Activated CD4-positive, alpha-beta memory T cell treated with anti-CD3 and anti-CD28 coated beads, Interleukin-2, amount 10 ng/mL, durations not matched to agents 7 days and 5 days (primary cell): ENCODE data around the gene ZPBP2. TPM values are rescaled to one million over a fixed set of nuclear protein-coding genes. Genes with fewer than 3 reads are reported as not detected.
"Not testable (repeated sequence)": the region's sequence is repeated elsewhere in the genome, so short reads cannot be mapped to it uniquely, and the experiment has no call there.

Experiments
- CTCF ChIA-PET: fragments of 350-600 bp; sonication (Branson Sonifier 250); formaldehyde crosslinking; loops from one replicate; lab custom pipeline; 2021; ENCODE audit warnings: antibody characterized with exemption, inconsistent platforms; lab: Charles Lee
- POLR2A ChIA-PET: fragments of 350-600 bp; sonication (Branson Sonifier 250); formaldehyde crosslinking; loops from one replicate; lab custom pipeline; 2021; ENCODE audit warnings: antibody characterized with exemption; lab: Charles Lee
- DNase-seq: peaks from one replicate; pipeline ENCODE4 v3.0.0-alpha.2; 2020
- H3K27ac Mint-ChIP-seq: one replicate; pipeline ENCODE4 v1.8.0; 2021; ENCODE audit warnings: mild to moderate bottlenecking, mixed read lengths
- H3K27me3 Mint-ChIP-seq: one replicate; pipeline ENCODE4 v1.8.0; 2021; ENCODE audit warnings: mixed read lengths
- H3K36me3 Mint-ChIP-seq: one replicate; pipeline ENCODE4 v1.8.0; 2021; ENCODE audit warnings: low read depth, mixed read lengths
- H3K4me1 Mint-ChIP-seq: one replicate; pipeline ENCODE4 v1.8.0; 2021; ENCODE audit warnings: mixed read lengths
- H3K4me3 Mint-ChIP-seq: one replicate; pipeline ENCODE4 v1.8.0; 2021; ENCODE audit warnings: mild to moderate bottlenecking, mixed read lengths
- H3K9me3 Mint-ChIP-seq: one replicate; pipeline ENCODE4 v1.8.0; 2021; ENCODE audit warnings: mixed read lengths
- total RNA-seq, 2 experiments: library from RNA; stranded (reverse); gene quantifications; one replicate each; pipeline ENCODE4 v1.2.3, GENCODE V29; 2021

The ZPBP2 gene
- total RNA-seq, 2 experiments from 2014 or later: not detected

DNA sequence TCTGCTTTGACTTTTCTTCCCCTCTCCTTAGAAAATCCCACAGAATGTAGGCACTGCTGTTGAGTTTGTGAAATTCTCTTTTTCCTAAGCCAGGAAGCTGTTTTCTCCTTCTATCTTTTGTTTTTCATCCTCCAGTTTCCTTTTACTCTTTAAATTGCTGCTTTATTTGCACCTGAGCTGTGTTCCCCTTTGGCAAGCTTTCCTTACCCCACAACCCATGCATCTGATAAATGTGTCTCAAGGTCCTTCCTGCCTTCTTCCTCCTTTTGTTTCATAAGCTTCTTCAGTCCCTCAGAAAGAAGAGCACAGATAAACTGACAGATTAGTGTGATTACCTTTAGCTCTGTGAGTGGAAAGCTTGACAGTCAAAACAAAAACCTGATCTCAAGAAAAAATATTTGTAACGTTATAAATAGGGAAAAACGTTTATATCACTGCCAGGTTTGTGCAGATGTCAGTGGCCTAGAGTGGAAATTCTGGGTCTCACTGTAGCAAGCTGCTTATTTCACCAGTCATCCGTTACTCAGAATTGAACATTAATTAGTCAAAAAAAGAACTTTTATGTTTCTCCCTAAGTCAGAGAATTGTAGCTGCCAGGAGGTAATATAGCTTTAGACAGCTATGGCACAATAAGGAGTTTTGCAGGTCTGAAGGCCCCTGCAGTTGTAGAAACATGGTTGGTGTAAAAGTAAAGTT, 26.8 kb downstream of the ZPBP2 start:
- H3K27ac Mint-ChIP-seq: peak overlapping the region; percentile 23
- no peak for DNase-seq
- peaks cover 8% of the 10 kb centered on the region for H3K27me3 Mint-ChIP-seq
- POLR2A ChIA-PET: interaction anchor here (1.3 to 1.7 kb wide), 4 partner anchors 8 to 31 kb away, joined by 3 to 7 read pairs (median 4); no protein-coding TSS in a partner anchor
- no peaks in the 10 kb centered on the region for H3K9me3 Mint-ChIP-seq
- H3K36me3 Mint-ChIP-seq: no peaks in the 10 kb centered on the region
- H3K4me3 Mint-ChIP-seq: no peak overlapping the region
- CTCF ChIA-PET: interaction anchor here (0.8 to 2.0 kb wide), 4 partner anchors 8 to 181 kb away, joined by 3 to 9 read pairs (median 4); partner anchors contain the start of genes MIEN1 and PSMD3
- H3K4me1 Mint-ChIP-seq: peaks cover 10% of the 10 kb centered on the region

DNA sequence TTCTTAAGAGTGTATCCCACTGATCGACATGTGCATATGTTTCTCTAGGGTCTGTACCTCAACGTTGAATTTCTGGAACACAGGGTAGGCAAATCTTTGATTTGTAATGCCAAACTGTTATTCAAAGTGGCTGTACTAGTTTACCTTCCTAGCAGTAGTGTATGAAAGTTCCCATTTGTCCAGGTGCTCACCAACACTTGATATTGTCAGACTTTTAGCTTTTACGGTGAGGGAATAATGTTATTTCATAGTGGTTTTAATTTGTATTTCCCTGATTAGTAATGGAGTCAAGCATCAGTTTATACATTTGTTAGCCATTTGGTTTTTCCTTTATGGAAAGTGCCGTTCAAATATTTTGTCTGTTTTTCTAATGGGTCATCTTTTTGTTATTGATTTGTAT, 30.1 kb downstream of the ZPBP2 start:
- H3K4me3 Mint-ChIP-seq: no peak overlapping the region
- peaks cover 10% of the 10 kb centered on the region for H3K36me3 Mint-ChIP-seq
- H3K4me1 Mint-ChIP-seq: peaks cover 13% of the 10 kb centered on the region
- no peak overlapping the region for H3K27ac Mint-ChIP-seq
- DNase-seq: no peak
- ChIA-PET POLR2A (no interaction called here), CTCF (no interaction called here)
- H3K27me3 Mint-ChIP-seq: no peaks in the 10 kb centered on the region
- no peaks in the 10 kb centered on the region for H3K9me3 Mint-ChIP-seq

DNA sequence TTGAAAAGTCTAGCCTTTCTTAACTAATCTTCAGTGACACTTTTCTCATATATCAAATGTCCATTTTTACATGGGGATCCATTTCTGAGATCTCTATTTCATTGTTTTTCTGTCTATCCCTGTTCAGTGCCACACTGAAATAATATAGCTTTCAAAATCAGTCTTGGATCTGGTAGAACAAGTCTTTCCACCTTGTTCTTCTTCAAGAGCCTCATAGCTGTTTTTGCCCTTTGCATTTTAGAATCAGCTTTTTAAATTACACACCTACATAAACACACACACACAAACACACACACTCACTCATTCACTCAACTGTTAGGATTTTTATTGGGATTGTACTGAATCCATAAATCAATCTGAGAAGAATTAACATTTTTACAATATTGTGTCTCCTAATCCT, 31.2 kb downstream of the ZPBP2 start:
- POLR2A ChIA-PET: interaction anchor here (0.9 kb wide), 1 partner anchor 80 kb away, joined by 3 read pairs; no protein-coding TSS in a partner anchor
- no peak for DNase-seq
- no peak overlapping the region for H3K4me3 Mint-ChIP-seq
- H3K27ac Mint-ChIP-seq: no peak overlapping the region
- H3K9me3 Mint-ChIP-seq: no peaks in the 10 kb centered on the region
- peaks cover 14% of the 10 kb centered on the region for H3K36me3 Mint-ChIP-seq
- H3K4me1 Mint-ChIP-seq: peaks cover 23% of the 10 kb centered on the region
- H3K27me3 Mint-ChIP-seq: no peaks in the 10 kb centered on the region
- CTCF ChIA-PET: interaction anchor here (0.9 to 1.0 kb wide), 2 partner anchors 16 to 81 kb away, joined by 3 to 4 read pairs; partner anchors contain the start of gene PSMD3

DNA sequence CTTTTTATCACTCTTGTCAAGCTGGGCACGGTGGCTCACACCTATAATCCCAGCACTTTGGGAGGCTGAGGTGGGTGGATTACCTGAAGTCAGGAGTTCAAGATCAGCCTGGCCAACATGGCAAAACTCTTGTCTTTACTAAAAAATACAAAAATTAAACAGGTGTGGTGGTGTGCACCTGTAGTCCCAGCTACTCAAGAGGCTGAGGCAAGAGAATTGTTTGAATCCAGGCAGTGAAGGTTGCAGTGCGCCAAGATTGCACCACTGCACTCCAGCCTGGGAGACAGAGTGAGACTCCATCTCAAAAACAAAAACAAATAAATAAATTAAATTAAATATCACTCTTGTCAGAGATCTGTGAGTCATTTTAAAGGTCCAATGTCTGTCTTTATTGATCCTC, 34.0 kb downstream of the ZPBP2 start:
- POLR2A ChIA-PET, H3K27me3 Mint-ChIP-seq, H3K27ac Mint-ChIP-seq, DNase-seq, H3K9me3 Mint-ChIP-seq, H3K4me3 Mint-ChIP-seq: not testable (repeated sequence)
- Mint-ChIP-seq H3K36me3 (peaks cover 40% of the 10 kb centered on the region), H3K4me1 (peaks cover 34% of the 10 kb centered on the region)
- CTCF ChIA-PET: interaction anchor here (1.2 to 1.5 kb wide), 2 partner anchors 7 to 83 kb away, joined by 4 to 5 read pairs; no protein-coding TSS in a partner anchor

DNA sequence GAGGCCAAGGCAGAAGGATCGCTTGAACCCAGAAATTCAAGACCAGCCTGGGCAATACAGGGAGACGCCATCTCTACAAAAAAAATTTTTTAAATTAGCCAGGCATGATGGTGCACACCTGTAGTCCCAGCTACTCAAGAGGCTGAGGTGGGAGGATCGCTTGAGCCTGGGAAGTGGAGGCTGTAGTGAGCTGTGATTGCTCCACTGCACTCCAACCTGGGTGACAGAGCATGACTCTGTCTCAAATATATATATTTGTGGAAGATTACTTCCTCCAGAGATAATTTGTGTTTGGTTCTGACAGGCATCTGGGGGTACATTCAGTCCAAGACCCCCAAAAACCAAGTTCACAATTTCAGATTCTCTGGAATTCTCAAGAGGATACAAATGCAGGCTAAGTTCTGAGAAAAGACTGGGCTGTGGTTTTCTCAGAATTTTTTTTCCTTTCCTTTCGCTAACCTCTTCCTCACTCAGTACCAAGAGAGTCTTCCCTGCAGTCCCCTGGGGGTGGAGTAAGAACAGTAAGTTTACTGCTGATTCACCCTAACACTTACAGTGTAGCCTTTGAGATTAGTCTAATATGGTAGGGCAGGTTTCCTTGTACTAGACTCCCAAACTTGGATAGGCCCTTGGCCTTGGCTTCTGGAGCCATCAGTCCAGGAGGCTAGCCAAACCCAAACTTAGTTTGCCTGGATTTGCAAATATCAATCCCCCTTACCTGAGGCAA, 35.3 kb downstream of the ZPBP2 start:
- DNase-seq: peak; percentile 43
- H3K4me3 Mint-ChIP-seq: peak overlapping the region; percentile 19
- H3K36me3 Mint-ChIP-seq: peaks cover 47% of the 10 kb centered on the region
- ChIA-PET POLR2A (interaction anchor here (2.6 kb wide), 1 partner anchor 23 kb away, joined by 9 read pairs; no protein-coding TSS in a partner anchor), CTCF (interaction anchor here (0.9 to 1.5 kb wide), 3 partner anchors 9 to 84 kb away, joined by 3 to 5 read pairs (median 4); no protein-coding TSS in a partner anchor)
- peak overlapping the region; percentile 81 for H3K27ac Mint-ChIP-seq
- no peaks in the 10 kb centered on the region for H3K27me3 Mint-ChIP-seq
- no peaks in the 10 kb centered on the region for H3K9me3 Mint-ChIP-seq
- peaks cover 34% of the 10 kb centered on the region for H3K4me1 Mint-ChIP-seq

DNA sequence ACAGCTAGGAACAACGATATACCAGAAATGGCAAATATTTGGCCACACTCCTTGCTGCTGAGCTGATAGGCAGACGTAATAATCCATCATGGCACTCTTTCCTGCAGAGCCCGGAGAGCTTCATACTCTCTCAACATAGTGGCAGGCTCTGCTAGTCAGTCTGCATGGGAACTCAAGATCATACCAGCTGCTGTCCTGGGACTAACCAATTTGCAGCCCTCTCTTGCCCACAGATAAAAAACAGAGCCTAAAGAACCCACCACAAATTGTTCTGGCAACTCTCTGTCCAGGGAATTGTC, 36.9 kb downstream of the ZPBP2 start:
- CTCF ChIA-PET: no interaction called here
- Mint-ChIP-seq H3K9me3 (no peaks in the 10 kb centered on the region), H3K27ac (no peak overlapping the region), H3K4me1 (peaks cover 34% of the 10 kb centered on the region), H3K4me3 (no peak overlapping the region), H3K27me3 (no peaks in the 10 kb centered on the region), H3K36me3 (peaks cover 59% of the 10 kb centered on the region)
- DNase-seq: no peak
- POLR2A ChIA-PET: interaction anchor here (1.2 to 2.6 kb wide), 3 partner anchors 11 to 75 kb away, joined by 3 to 9 read pairs (median 6); partner anchors contain the start of gene PSMD3

DNA sequence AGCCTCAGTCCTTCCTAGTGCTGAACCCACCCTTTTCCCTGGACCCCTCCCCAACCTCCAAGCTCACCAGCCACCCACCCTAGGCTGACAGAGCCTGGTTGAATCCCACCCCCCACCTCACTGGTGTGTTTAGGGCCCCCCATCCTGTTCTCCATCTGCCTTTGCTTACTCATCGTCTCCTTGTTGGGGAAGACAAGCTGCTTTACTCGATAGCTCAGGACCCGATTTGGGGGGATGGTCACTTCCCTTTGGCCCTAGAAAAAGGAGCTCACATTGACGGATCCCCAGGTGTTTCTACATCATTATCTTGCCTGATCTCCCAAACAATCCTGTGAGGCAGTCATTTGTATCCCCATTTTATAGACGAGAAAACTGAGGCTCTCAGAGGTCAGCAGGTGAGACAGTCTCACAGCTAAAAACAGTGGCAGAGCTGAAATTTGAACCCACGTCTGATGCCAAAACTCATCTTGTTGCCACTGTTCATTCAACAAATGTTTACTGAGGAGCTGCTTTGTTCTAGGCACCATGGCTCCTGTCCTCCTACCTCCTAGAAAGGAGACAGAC, 40.9 kb downstream of the ZPBP2 start:
- no peaks in the 10 kb centered on the region for H3K9me3 Mint-ChIP-seq
- no peak overlapping the region for H3K27ac Mint-ChIP-seq
- no peaks in the 10 kb centered on the region for H3K27me3 Mint-ChIP-seq
- peaks cover 67% of the 10 kb centered on the region for H3K36me3 Mint-ChIP-seq
- peaks cover 23% of the 10 kb centered on the region for H3K4me1 Mint-ChIP-seq
- CTCF ChIA-PET: no interaction called here
- no peak overlapping the region for H3K4me3 Mint-ChIP-seq
- no peak for DNase-seq
- POLR2A ChIA-PET: interaction anchor here (1.8 to 2.2 kb wide), 2 partner anchors 13 to 18 kb away, joined by 6 to 8 read pairs; partner anchors contain the start of genes LRRC3C and ORMDL3

DNA sequence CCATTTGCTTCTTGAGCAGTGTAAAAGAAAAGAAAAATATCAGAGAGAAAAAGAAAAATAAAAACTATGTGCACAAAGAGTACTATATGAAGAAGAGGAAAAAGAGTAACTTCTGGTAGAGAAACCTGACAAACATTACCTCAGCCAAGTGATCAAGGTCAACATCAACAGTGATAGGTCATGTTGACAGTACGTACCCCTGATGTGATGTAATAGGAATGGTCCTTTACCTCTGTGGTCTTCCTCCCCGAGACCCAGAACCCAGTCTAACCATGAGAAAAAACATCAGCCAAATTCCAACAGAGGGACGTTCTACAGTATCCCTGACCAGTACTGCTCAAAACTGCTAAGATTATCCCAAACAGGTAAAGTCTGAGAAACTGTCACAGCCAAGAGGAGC, 46.0 kb downstream of the ZPBP2 start:
- no peak overlapping the region for H3K4me3 Mint-ChIP-seq
- ChIA-PET CTCF (no interaction called here), POLR2A (no interaction called here)
- DNase-seq: no peak
- no peaks in the 10 kb centered on the region for H3K9me3 Mint-ChIP-seq
- peaks cover 69% of the 10 kb centered on the region for H3K36me3 Mint-ChIP-seq
- H3K4me1 Mint-ChIP-seq: peaks cover 27% of the 10 kb centered on the region
- H3K27ac Mint-ChIP-seq: no peak overlapping the region
- H3K27me3 Mint-ChIP-seq: no peaks in the 10 kb centered on the region

DNA sequence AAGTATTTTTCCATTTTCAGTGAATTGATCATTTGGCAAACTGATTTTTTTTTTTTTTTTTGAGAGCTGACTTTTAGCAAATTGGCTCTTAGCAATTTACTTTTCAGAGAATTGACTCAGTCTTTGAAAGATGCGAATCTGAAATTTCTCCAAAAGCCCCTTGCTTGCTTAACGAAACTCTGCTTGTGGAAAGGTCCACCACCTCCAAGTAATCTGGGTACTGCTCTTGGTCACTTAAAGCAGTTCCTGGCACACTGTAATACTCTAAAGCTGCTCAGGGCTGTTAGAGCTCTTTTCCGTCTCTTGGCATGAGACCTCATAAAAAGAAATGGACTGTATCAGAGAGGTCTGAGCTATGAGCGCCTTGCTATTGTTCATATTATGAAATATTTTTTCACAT, 47.6 kb downstream of the ZPBP2 start:
- H3K36me3 Mint-ChIP-seq: peaks cover 69% of the 10 kb centered on the region
- H3K9me3 Mint-ChIP-seq: no peaks in the 10 kb centered on the region
- ChIA-PET POLR2A (interaction anchor here (0.5 to 1.6 kb wide), 3 partner anchors 11 to 135 kb away, joined by 3 to 9 read pairs (median 4); no protein-coding TSS in a partner anchor), CTCF (interaction anchor here (1.0 kb wide), 1 partner anchor 42 kb away, joined by 3 read pairs; no protein-coding TSS in a partner anchor)
- no peak overlapping the region for H3K4me3 Mint-ChIP-seq
- DNase-seq: no peak
- no peaks in the 10 kb centered on the region for H3K27me3 Mint-ChIP-seq
- no peak overlapping the region for H3K27ac Mint-ChIP-seq
- H3K4me1 Mint-ChIP-seq: peaks cover 39% of the 10 kb centered on the region

DNA sequence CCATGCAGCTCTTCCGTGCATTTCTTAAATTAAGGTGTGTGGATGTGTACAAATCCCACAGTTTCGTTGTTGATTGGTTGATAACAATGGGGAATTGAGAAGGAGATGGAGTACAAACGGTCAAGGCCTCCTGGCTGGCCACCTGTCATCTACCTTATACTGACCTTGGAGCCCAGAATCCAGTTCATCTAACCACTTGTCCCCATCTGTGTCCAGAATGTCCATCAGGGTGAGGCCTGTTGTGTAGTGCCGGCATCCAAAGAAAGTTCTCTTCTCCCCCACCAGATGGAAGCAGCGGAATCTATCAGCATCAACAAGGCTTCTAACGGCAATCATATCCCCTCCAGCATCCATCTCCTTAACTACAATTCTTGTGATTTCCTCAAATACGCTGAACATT, 48.9 kb downstream of the ZPBP2 start:
- no peak for DNase-seq
- H3K27ac Mint-ChIP-seq: no peak overlapping the region
- peaks cover 75% of the 10 kb centered on the region for H3K36me3 Mint-ChIP-seq
- ChIA-PET POLR2A (interaction anchor here (1.6 kb wide), 1 partner anchor 12 kb away, joined by 3 read pairs; no protein-coding TSS in a partner anchor), CTCF (no interaction called here)
- H3K4me3 Mint-ChIP-seq: no peak overlapping the region
- no peaks in the 10 kb centered on the region for H3K9me3 Mint-ChIP-seq
- H3K27me3 Mint-ChIP-seq: no peaks in the 10 kb centered on the region
- H3K4me1 Mint-ChIP-seq: peaks cover 53% of the 10 kb centered on the region

DNA sequence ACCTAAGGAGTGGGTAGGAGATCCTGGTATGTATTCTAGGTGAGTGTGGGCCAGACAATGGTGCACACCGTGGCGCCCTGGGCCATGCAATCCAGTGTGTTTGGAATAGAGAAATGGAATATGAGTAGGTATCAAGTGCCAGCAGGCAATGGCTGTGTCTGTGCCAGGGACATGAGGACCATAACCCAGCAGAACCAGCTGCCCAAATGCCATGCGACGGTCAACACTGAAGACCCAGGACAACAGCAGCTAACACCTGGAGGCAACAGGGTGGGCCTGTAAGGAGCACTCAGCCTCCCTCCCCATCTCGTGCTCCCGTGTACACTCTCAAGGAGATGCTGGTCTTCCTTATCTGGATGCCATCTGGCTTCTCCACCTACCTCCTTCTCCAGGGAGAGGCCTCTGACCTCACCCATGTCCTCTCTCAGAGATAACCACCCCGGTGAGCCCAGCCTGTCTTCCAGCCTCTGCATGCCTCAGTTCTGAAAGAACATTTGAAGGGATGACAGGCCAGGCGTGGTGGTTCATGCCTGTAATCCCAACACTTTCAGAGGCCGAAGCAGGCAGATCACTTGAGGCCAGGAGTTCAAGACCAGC, 51.2 kb downstream of the ZPBP2 start:
- ChIA-PET CTCF (interaction anchor here (0.9 to 1.0 kb wide), 2 partner anchors 39 to 300 kb away, joined by 3 read pairs; no protein-coding TSS in a partner anchor), POLR2A (interaction anchor here (1.3 kb wide), 1 partner anchor 7 kb away, joined by 4 read pairs; no protein-coding TSS in a partner anchor)
- no peak for DNase-seq
- peaks cover 79% of the 10 kb centered on the region for H3K36me3 Mint-ChIP-seq
- peaks cover 73% of the 10 kb centered on the region for H3K4me1 Mint-ChIP-seq
- no peaks in the 10 kb centered on the region for H3K27me3 Mint-ChIP-seq
- H3K4me3 Mint-ChIP-seq: no peak overlapping the region
- no peaks in the 10 kb centered on the region for H3K9me3 Mint-ChIP-seq
- H3K27ac Mint-ChIP-seq: peak overlapping the region; percentile 47
